C4-2B (cell line): ENCODE measurements around the gene TANC2.

Experiments used
- H3K27ac ChIP-seq: fragments of 450-650 bp; 2 replicates; pipeline ENCODE4 v1.5.1; 2017
- ZFX ChIP-seq: fragments of 450-650 bp; IDR thresholded peaks from 2 replicates; pipeline ENCODE4 v1.6.1; 2017
- TF ChIP-seq, protein P1 (sequence below): fragments of 450-650 bp; conservative IDR thresholded peaks from 2 replicates; pipeline ENCODE4 v1.5.1; 2017; ENCODE audit warnings: mild to moderate bottlenecking

Gene TANC2

DNA sequence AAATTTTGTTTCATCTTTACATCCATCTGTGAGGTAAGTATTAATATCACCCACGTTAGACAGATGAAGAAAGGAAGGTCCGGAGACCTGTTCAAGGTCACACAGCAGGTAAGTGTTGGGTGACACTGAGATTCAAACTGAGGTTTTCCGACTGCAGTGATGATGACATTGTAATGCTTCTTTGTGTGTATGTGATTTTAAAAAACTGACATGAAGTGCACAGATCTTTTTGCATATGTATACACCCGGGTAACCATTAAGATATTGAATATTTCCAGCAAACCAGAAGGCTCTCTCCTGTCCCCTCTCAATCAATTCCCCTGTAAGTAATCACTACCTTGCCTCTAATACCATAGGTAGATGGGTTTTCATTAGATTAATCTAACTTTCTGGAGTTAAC lies 1.5 kb upstream of the TANC2 start:
- TF ChIP-seq ZFX: no peak
- TF ChIP-seq, protein P1, sequence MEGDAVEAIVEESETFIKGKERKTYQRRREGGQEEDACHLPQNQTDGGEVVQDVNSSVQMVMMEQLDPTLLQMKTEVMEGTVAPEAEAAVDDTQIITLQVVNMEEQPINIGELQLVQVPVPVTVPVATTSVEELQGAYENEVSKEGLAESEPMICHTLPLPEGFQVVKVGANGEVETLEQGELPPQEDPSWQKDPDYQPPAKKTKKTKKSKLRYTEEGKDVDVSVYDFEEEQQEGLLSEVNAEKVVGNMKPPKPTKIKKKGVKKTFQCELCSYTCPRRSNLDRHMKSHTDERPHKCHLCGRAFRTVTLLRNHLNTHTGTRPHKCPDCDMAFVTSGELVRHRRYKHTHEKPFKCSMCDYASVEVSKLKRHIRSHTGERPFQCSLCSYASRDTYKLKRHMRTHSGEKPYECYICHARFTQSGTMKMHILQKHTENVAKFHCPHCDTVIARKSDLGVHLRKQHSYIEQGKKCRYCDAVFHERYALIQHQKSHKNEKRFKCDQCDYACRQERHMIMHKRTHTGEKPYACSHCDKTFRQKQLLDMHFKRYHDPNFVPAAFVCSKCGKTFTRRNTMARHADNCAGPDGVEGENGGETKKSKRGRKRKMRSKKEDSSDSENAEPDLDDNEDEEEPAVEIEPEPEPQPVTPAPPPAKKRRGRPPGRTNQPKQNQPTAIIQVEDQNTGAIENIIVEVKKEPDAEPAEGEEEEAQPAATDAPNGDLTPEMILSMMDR: no peak
- H3K27ac ChIP-seq: no peak overlapping the region

DNA sequence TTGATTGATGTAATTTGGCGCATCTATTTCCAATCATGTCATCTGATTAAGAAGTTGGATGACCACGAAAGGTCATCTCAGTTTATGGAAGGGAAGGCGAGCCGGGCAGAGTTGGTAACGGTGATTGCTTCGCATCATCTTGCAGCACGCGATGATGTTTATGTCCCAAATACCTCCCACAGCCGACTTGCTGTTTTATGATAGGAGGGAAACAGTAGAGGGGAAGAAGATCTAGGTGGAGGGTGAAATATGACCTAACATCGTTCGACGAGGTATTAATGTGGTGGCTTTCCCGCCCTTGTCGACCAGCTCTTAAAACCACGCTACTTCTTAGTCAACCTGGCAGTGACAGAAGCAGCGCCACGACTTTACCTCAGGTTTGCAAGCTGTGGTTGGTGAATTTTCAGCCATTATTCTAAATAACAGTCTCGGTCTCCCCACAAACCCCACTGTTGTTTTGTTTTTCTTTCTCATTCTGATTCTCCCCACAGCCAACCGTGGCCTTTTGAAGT lies 805 bp upstream of the TANC2 start:
- TF ChIP-seq ZFX: no peak
- TF ChIP-seq, protein P1: no peak
- peak overlapping the region; percentile 69 for H3K27ac ChIP-seq

DNA sequence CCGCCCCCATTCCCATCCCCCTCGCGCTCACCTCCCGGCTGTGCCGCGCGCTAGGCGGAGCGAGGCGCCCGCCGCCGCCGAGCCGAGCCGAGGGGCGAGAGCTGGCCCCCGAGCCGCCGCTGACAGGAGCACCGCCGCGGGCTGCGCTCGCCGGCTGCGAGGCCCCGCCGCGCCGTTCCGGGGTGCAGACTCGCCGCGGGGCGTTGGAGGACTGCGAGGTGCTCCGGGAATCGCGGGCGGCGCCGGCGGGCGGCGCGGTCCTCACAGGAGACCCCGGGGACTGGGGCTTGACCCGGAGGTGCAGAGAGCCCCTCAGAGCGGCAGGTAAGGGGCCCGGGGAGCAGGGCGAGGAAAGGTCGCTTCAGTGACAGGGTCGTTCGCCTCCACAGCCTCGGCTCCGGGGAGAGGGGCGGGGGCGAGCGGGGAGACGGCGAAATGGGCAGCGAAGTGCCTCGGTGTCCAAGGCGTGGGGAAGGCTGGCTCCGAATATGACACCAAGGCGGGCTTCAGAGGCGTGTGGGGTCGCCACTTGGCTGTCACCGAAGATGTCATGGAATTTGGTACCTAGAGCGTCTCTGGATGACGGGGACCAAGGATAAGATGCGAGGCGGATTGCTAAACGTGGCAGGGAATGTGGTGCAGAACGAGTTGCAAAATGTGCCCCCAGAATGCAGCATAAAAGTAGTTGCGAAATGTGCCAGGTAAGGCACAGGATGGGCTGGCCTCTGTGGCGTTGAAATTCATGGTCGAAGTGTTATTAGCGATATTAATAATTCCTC lies 580 bp downstream of the TANC2 start:
- H3K27ac ChIP-seq: peak overlapping the region; percentile 69
- TF ChIP-seq, protein P1: peak; percentile 28
- no peak for TF ChIP-seq ZFX

DNA sequence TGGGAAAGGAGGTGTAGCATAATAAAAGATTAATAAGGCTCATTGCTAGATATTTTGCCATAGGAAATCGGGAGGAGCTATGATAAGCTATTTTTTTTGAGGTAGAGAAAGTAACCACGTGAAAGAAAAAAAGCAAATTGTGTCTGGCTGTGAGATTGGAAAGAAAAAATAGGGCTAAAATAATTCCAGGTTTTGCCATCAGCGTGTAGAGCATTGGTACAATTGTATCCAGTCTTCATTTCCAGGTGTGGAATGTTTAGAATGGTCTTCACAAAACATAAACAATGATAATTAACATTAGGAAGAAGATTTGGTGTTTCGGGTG lies 1.1 kb downstream of the TANC2 start:
- H3K27ac ChIP-seq: no peak overlapping the region

DNA sequence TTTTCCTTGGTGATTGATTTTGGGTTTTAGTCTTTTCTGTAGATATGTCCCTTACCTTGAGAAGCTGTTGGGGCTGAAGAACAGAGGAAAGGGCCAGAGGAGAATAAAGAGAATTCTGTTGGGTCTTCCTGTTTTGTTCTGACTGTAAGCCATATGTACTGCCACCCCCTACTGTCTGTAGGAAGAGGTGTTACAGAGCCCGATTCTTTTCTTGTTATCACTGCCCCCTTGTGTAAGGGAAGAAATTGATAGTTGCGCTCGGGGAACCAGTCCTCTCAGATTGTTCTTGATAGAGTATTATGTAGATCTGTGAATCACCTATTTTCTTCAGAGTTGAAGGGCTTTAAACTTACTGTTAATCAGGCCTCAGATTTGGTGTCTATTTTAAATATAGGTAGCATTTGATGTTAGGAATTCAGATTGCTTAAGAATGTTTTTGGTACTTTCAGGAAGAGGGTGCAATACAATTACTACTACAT lies 2.4 kb downstream of the TANC2 start:
- TF ChIP-seq, protein P1: peak; percentile 94
- no peak for TF ChIP-seq ZFX
- no peak overlapping the region for H3K27ac ChIP-seq

More for the DNA sequence above, 1.1 kb downstream of the TANC2 start:
- TF ChIP-seq, protein P1: no peak
- TF ChIP-seq ZFX: no peak

DNA sequence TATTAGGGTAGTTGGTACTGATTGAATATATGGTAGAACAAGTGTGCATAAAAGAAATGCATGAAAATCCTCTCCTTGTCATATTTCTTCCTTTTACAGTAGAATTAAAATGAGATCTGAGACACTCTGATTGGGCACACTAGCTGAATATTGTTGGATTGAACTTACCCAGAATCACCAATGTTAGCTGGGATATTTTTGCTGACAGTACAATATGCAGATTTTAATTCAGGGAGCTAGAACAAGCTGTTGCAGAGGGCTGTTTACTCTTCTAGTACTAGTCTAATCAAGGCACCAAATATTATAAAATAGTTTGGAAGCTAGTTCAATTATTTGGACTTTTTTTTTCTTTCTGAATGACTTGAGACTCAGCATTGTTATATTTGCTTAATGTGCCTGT lies 4.6 kb downstream of the TANC2 start:
- no peak for TF ChIP-seq ZFX
- TF ChIP-seq, protein P1: no peak
- no peak overlapping the region for H3K27ac ChIP-seq

DNA sequence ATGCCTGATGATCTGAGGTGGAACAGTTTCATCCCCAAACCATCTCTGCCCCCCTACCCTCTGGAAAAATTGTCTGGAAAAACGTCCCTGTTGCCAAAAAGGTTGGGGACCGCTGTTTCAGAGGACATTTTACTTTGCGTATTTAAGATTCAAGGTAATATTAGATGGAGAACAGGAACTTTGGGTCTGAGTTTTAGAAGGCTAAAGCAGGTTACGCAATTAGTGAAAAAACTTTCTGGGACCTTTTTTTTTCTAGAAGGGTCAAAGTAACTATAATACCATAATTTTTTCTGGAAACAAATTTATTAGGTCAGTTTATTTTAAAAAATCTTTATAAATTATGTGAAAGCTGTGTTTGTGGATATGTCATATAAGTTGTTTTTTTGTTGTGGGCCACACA lies 5.8 kb downstream of the TANC2 start:
- TF ChIP-seq, protein P1: no peak
- no peak for TF ChIP-seq ZFX

More for the DNA sequence above, 5.8 kb downstream of the TANC2 start:
- no peak overlapping the region for H3K27ac ChIP-seq
